Peyer's patch (tissue), 4 donors: ENCODE results near the gene ADM5.

Experiments used
- POLR2A ChIP-seq, 2 donors: fragments of 450-650 bp; IDR thresholded peaks; one replicate each; pipeline ENCODE4 v1.5.1; 2017; ENCODE audit warnings: antibody characterized with exemption in 2 of 2, mild to moderate bottlenecking in 2 of 2, moderate library complexity in 2 of 2
- TF ChIP-seq, protein P1 (sequence below), 6 experiments: fragments of 450-650 bp in 4 of 6; fragments of 200-600 bp in 2 of 6; sonication (generic) in 1 of 6; IDR thresholded peaks; one replicate each; pipeline ENCODE4 v1.5.1; 2017 to 2019; ENCODE audit warnings: antibody characterized with exemption in 6 of 6, mild to moderate bottlenecking in 3 of 6, moderate library complexity in 1 of 6

DNA sequence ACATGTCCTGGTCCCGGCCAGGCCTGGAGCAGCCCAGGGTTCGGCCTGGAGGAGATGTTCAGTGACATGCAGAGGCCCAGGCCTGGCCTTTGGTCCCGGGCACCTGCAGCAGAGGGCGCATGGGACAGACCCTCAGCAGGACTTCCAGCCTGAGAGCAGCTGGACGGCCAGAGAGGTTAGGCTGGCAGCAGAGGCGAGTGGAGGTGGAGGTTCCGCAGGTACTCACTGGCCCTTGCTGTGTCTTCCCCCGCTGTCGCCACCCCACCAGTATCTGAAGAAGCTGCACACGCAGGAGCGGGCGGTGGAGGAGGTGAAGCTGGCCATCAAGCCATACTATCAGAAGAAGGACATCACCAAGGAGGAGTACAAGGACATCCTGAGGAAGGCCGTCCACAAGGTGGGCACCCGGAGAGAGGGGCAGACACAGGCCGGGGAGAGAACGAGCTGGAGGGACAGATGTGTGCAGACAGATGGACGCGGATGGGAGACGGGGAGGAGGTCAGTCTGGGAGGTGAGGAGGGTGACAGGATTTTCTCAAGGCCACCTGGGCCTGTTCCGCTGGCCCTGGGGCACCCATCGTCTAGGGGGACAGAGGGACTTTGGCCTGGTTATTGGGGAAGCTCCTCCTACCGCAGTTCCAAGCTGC is 31.8 kb upstream of the ADM5 start:
- TF ChIP-seq POLR2A (IDR thresholded peaks at IDR 0.05), result no peak
- TF ChIP-seq, protein P1, sequence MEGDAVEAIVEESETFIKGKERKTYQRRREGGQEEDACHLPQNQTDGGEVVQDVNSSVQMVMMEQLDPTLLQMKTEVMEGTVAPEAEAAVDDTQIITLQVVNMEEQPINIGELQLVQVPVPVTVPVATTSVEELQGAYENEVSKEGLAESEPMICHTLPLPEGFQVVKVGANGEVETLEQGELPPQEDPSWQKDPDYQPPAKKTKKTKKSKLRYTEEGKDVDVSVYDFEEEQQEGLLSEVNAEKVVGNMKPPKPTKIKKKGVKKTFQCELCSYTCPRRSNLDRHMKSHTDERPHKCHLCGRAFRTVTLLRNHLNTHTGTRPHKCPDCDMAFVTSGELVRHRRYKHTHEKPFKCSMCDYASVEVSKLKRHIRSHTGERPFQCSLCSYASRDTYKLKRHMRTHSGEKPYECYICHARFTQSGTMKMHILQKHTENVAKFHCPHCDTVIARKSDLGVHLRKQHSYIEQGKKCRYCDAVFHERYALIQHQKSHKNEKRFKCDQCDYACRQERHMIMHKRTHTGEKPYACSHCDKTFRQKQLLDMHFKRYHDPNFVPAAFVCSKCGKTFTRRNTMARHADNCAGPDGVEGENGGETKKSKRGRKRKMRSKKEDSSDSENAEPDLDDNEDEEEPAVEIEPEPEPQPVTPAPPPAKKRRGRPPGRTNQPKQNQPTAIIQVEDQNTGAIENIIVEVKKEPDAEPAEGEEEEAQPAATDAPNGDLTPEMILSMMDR (IDR thresholded peaks at IDR 0.05), result no peak
